ENCODE data around the gene KIRREL3.

GRCh38 chr11:126518071-126518971, 482.2 kb downstream of the KIRREL3 start:
- TF ChIP-seq EZH2 (IDR thresholded peaks at IDR 0.05) (no peak), POLR2AphosphoS5 (IDR thresholded peaks at IDR 0.05; ENCODE audit: borderline replicate concordance, low read depth, low read length) (no peak)

All from SK-N-MC (cell line).